NT2/D1 (cell line): ENCODE measurements around the gene C6orf15.

Source experiments
- SUZ12 ChIP-seq: IDR thresholded peaks from 2 replicates; pipeline ENCODE4 v1.6.1; 2011; ENCODE audit not compliant: insufficient read length, insufficient read depth; ENCODE audit errors: extremely low read depth
- YY1 ChIP-seq: IDR thresholded peaks from 2 replicates; pipeline ENCODE4 v1.6.1; 2011; ENCODE audit not compliant: insufficient read length, insufficient read depth

DNA sequence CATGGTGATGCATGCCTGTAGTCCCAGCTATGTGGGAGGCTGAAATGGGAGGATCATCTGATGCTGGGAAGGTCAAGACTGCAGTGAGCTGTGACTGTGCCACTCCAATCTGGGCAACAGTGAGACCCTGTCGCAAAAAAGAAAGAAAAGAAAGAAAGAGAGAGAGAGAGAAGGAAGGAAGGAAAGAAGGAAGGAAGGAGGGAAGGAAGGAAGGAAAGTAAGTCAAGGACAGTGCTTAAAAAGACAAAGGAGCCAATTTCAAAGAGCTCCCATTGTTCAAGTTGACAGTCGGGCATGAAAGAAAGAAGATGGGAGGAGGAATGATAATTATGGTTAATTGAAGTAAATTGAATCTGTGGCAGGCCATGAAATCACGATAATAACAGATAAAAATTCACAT, 16.2 kb downstream of the C6orf15 start:
- no peak for TF ChIP-seq YY1
- no peak for TF ChIP-seq SUZ12
